GM12864 (cell line): ENCODE results near the gene POLR2F.

Source experiments
- DNase-seq: peaks from one replicate; pipeline ENCODE4 v3.0.0-alpha.2; 2011; ENCODE audit warnings: low read depth
- H3K4me3 ChIP-seq: 2 replicates; pipeline ENCODE4 v1.5.1; 2011; ENCODE audit warnings: mild to moderate bottlenecking, low read depth, low read length, control low read depth
- CTCF ChIP-seq: IDR thresholded peaks from 2 replicates; pipeline ENCODE4 v1.5.1; 2011; ENCODE audit warnings: low read depth, mild to moderate bottlenecking, moderate library complexity, low read length, control low read depth, inconsistent platforms; ENCODE audit errors: missing control alignments

POLR2F gene

GRCh38 chr22:37917874-37918548 is 35.5 kb upstream of the POLR2F start:
- H3K4me3 ChIP-seq, result no peak overlapping the region
- TF ChIP-seq CTCF, result no peak
- DNase-seq, result no peak

- no peak for TF ChIP-seq CTCF
- no peak for DNase-seq
- H3K4me3 ChIP-seq, result no peak overlapping the region
Observed at GRCh38 chr22:37918580-37919270, 34.8 kb upstream of the POLR2F start.

GRCh38 chr22:37920126-37920525 is 33.4 kb upstream of the POLR2F start:
- no peak overlapping the region for H3K4me3 ChIP-seq
- no peak for TF ChIP-seq CTCF
- no peak for DNase-seq

GRCh38 chr22:37922191-37922590 is 31.3 kb upstream of the POLR2F start:
- DNase-seq, result no peak
- no peak for TF ChIP-seq CTCF

GRCh38 chr22:37923927-37924326 is 29.6 kb upstream of the POLR2F start:
- H3K4me3 ChIP-seq, result no peak overlapping the region
- no peak for TF ChIP-seq CTCF
- DNase-seq, result no peak

More at GRCh38 chr22:37922191-37922590, 31.3 kb upstream of the POLR2F start:
- no peak overlapping the region for H3K4me3 ChIP-seq

- no peak overlapping the region for H3K4me3 ChIP-seq
- DNase-seq, result no peak
- no peak for TF ChIP-seq CTCF
Observed at GRCh38 chr22:37924386-37925065, 29.0 kb upstream of the POLR2F start.

GRCh38 chr22:37925330-37925729 is 28.2 kb upstream of the POLR2F start:
- no peak for TF ChIP-seq CTCF

More at GRCh38 chr22:37925330-37925729, 28.2 kb upstream of the POLR2F start:
- DNase-seq, result no peak
- H3K4me3 ChIP-seq, result no peak overlapping the region
